Activated gamma-delta T cell treated with anti-CD3 and anti-CD28 coated beads, Interleukin-2, amount 50 U/mL, for 16 hours (primary cell): ENCODE results near the gene GOLGA6D.
"Not testable (repeated sequence)": the region's sequence is repeated elsewhere in the genome, so short reads cannot be mapped to it uniquely, and the experiment has no call there.

Source experiments
- DNase-seq: peaks from one replicate; pipeline ENCODE4 v3.0.0-alpha.2; 2020; ENCODE audit warnings: low read depth

Gene GOLGA6D

GRCh38 chr15:75278497-75278896 lies 4.1 kb upstream of the GOLGA6D start:
- DNase-seq = not testable (repeated sequence)

DNA sequence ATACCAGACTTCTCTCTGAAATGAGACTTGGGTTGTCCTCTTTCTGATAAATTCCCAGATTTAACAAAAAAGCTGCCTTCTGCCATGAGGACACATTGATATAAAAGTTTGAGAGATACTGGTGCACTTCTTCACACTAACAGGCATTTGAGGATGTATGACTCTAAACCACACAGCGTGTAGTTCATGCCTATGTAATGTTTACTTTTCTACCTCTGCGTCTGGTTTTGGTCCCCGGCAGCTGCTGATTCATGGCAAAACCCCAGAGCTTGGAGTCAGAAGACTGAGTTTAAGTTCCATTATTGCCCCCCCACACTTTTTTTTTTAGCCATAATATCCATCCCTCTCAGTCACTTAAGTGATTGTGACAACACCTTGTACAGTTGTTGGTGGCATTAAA lies 1.5 kb downstream of the GOLGA6D start:
- DNase-seq = not testable (repeated sequence)

DNA sequence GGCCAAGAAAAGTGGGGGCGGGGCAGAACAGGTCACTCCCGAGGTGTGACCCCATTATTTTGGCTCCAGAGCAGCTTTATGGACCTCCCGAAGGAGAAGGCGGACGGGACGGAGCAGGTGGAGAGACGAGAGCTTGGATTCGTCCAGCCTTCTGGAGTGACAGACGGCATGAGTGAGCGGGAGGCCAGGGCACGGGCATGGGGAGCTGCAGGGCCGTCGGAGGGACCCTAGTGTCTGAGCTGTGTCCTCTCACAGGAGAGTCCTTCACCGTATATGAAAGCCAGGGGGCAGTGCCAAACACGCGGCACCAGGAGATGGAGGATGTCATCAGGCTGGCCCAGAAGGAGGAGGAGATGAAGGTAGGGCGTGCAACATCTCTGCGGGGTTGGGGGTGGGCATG lies 11.0 kb downstream of the GOLGA6D start:
- not testable (repeated sequence) for DNase-seq

DNA sequence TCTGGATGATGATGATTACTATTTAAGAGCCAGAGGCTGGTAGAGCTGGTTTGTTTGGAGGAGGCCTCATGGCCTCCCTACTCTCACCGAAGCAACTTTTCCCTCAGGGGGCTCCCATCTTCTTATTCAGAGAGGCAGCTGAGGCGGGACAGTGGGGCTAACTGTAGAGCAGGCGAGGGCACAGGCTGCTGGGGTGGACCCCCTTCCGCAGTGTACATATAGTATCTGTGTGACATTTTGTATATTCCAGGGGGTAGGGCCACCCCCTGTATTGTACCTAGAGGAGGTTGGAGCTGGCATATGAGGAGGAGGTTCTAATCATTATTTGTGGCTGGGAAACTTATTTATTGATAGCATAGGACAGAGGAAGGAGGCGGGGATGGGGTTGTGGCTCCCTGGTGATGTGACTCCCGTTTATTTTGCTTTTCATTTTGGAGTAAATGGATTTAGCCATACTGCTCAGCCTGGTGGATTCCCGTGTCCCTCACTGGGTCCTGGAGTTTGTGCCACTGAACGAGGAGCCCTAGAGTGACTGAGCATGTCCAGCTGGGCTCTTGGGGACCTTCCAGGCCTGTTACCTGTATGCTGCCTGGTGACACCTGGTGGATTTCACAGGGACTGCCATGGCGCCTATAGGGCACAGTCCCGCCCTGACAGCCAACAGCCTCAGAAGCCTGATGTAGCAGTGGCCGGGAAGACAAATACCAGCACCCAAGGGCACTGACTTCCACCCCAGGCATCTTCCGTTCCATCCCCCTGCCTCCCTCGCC lies 16.1 kb downstream of the GOLGA6D start:
- not testable (repeated sequence) for DNase-seq

DNA sequence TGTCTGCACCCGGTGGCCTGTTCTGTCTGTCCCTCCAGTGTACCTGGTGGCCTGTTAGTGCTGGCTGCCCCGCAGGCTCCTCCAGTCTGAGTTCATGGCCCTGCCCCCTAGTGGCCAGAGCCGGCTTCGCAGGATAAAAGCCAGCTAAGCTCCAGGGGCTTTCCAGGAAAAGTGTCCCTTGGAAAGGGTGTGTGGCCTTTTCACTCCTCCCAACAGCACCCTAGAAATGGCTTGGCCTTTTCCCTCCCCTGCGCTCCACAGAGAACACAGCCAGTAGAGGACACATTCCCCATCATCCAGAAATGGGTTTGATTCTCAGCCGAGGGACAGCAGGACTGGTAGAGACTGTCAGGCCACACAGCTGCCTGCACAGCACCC lies 16.7 kb downstream of the GOLGA6D start:
- DNase-seq = peak; percentile 41

- not testable (repeated sequence) for DNase-seq
These were observed 17.4 kb downstream of the GOLGA6D start for GRCh38 chr15:75300026-75300425.

DNA sequence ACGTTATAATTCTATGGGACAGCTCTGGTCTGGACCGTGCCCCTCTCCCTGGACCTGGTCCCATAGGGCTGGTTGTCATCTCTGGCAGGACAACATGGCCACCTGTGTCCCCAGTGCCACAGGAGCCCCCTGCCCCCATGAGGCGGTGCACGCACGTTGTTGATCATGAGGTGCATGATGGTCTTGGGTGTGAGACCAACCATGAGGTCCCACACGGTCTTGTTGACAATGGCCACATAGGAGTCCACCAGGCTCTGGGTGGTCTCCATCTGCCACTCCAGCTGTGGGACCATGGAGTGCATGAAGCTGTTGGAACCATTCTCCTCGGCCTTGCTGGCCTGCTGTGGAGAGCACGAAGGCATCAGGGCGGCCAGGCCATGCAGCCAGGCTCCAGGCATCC lies 19.7 kb downstream of the GOLGA6D start:
- DNase-seq = no peak

DNA sequence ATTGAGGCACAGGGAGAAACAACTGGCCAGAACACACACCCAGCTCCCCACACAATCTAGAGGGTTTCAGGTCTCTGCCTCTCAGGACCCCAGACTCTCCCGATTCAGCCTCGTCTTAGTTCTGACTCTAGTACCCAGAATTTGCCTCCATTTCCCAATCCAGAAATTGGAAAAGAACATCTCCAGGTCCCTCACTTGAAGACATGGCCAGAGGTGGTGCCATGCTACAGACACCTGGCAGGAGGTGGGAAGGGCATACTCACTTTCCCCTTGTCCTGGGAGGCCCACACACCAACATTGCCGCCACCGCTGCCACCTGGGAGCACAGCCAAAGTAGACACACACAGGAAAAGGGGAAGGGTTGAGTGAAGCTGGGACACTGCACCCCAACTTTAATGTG lies 20.1 kb downstream of the GOLGA6D start:
- not testable (repeated sequence) for DNase-seq

DNA sequence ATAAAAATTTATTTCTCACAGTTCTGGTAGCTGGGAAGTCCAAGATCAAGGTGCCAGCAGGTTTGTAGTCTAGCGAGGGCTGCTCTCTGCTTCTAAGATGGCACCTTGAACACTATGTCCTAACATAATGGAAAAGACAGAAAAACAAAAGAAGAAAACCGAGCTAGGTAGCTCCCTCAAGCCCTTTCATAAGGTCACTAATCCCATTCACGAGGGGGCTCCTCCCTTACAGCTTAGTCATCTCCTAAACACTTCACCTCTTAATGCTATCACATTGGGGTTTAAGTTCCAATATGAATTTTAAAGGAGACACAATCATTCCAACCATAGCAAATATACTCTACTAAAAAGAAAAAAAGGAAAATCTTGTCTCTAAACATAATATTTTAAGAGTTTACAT lies 23.6 kb downstream of the GOLGA6D start:
- no peak for DNase-seq

DNA sequence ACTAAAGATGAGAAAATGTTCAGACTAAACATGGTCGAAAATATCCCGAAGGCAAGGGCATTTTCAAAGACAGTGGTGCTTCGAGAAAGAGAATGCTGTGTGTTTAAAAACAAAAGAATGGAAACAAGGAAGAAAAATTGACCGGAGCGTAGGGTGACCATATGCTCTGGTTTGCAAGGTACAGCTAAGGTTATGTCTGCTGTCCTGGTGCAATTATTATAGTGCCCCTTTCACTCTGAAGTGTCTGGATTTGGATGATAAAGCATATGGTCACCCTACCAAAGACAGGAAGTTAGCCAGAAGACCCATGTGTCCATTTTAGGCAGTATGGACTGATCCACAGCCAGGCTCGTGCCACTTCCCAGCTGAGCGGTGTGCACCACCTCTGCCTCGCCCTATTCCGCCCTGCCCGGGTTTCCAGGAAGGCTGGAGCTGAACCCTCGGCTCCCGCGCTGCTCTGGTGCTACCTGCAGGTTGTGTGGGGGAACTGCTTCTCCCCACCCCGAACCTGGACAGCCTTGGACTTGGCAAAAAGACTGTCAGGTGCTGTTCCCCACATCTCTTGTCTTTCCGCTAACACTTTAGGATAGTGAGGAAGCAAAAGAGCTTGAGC lies 25.2 kb downstream of the GOLGA6D start:
- DNase-seq = no peak

- no peak for DNase-seq
These were observed 27.1 kb downstream of the GOLGA6D start for GRCh38 chr15:75309711-75310110.

DNA sequence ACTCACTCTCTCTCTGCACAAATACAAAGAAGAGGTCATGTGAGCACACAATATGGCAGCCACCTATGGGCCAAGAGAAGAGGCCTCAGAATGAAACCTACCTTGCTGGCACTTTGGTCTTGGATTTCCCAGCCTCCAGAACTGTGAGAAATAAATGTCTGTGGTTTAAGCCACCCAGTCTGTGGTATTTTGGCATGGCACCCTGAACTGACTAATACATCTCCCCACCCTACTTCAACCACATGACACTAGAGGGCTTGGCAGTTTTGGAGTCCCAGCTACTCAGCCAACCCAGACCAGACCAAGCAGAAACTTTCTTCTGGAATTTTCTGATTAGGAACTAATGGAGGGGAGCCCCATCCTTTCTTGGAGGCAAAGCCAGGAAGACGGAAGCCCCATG lies 29.9 kb downstream of the GOLGA6D start:
- not testable (repeated sequence) for DNase-seq

DNA sequence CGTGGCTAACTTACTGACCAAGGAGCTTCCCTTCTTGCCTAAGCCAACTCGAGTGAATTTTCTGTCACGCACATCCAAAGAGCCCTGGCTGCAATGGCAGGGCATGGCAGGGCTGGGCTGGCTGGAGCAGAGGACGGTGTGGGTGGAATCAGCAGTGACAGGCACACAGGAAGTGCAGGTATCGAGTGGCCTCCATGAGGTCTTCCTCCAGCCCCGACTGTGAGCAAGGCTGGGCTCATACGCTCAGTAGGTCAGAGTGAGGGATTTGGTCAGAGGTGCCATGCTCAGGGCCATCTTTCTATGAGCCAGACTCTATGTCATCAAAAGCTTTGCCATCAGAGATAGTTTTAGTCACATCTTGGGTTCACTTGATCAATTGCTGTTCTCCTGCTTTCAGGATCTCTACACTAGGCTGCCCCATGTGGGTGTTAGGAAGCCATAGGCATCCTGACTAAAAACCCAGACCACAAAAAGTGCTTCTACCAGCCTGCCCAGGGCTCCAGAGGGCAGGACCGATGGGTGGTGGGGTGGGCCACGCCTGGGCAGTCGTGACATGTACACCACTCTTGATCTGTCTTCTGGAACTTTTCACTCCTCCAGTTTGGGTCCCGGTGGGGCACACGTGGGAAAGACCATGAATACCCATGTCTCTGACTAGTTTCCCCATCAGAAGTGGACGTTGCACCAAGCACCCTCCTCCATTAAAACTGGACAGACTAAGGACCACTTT lies 30.6 kb downstream of the GOLGA6D start:
- DNase-seq = no peak

GRCh38 chr15:75314552-75315290 lies 32.1 kb downstream of the GOLGA6D start:
- no peak for DNase-seq

DNA sequence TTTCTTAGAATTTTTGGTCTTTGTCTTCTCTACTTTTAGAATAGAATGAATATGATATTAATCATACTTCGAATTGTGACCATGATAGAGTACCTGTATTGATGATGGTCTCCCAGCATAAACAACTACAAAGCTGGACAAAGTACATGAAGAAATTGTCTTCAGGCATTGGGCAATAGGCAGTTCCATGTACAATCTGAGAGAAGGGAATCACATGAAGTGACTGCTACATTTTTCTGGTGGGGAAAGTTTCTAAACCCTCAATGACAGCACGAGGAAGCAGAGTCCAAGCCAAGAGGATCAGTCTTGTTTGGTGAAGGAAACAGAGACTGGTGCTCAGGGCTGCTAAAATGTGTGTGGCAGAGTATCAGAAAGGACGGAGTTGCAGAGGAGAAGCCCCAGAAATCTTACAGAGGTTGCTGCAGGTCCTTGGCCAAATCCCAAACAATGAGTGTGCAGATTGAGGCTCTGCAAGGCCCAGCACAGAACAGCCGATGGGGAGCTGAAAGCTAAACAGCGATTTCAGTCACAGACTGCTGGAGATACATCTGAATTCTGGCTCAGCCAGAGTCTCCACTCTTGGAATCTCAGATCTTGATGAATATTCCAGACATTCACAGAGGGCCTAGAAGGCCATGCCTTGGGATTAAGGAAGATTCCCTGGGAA lies 36.7 kb downstream of the GOLGA6D start:
- DNase-seq = not testable (repeated sequence)

DNA sequence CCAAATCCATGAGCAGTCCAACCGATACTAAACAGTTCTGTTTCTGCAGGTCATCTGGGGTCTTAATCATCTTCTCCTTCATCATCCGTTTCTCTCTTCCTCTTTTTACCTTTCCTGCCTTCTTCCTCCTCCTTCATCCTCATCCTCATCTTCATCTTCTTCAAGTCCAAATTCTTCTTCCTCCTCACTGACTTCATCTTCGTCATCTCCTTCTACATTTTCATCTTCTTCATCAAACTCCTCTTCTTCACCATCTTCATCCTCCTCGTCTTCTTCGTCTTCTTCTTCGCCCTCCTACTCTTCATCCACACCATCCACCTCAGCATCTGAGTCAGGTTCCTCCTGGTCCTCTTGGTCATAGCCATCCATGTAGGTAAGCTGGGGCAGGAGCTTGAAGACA lies 39.1 kb downstream of the GOLGA6D start:
- DNase-seq = no peak

DNA sequence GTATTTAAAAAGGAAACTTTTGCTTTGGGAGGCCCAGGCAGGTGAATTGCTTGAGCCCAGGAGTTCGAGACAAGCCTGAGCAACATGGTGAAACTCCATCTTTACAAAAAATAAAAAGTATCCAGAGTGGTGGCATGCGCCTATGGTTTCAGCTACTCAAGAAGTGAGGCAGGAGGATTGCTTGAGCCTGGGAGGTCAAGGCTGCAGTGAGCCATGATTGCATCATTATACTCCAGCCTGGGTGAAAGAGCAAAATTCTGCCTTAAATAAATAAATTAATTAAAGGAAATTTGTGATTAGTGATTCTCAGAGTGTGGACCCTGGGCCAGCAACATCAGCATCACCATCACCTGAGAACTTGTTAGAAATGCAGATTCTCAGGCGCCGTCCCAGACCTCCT lies 43.3 kb downstream of the GOLGA6D start:
- no peak for DNase-seq

DNA sequence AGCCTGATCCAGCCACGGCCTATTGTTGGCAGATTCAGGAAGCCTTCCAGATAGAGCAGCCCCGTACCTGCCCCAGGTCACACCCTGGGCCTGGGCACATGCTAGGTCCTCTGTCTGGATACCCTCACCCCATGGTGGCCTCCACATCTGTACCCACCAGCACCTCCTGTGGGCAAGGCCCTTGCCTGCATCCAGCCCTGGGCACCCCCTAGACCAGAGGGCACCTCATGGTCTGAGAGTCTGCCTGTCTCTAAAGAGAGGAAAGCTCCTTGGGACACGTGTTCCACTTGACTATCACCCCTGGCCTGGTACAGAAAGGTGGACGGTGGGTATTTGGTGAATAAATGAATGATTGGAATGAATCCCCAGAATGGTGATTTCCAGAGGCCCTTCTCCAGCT lies 44.4 kb downstream of the GOLGA6D start:
- no peak for DNase-seq

DNA sequence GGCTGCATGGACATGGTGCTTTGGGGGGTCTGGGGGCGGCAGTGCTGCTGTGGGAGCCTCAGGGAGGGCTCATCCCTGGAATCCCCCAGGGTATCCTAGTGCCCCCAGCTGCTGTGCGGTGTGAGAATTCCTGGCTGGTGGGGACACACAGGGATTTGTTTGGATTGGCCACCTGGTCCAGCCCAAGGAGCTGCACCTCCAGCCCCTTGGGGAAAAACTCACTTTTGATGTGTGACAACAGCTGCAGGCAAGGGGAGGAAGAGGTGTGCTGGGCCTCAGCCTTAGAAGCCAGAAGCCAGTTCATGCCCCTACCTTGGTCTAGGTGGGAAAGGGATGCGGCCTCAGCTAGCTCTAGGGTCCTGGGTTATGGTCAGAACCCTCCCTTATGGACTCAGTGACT lies 44.9 kb downstream of the GOLGA6D start:
- DNase-seq = no peak

DNA sequence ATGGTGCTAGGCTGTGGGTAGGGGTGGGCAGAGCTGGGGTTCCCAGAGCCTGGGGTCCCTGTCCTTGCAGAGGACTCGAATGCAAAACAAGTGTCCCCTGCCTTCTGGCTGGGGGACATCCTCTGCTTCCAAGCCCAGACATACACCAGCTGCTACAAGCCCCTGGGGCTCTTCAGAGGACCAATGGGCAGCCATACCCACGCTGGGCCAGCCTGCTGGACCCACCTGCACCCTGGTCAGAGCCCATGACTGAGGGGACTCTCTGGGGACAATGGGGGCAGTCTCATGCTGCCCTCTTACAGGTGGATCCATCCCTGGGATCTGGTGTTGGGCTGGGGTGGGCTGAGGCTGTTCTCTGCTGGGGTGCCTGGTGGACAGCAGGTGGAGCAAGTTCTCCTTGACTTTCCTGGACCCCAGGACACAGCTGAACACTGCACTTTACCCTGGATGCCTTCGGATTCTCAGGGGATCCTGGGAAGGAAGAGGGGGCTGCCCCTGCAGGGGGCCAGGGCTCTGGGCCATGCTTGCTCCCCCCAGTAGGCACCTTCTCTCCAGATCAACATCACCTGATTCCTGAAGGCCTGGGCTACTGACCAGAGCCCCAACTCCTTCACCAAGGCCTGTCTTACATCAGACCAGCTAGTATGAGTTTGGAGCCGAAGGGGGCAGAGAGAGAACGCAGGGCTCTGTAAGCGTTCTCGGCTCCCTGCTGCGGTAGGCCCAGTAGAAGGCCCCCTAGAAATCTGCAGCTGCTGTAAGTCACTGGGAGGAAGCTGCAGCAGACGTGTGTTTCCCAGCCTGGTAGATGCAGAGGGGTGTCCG lies 46.1 kb downstream of the GOLGA6D start:
- no peak for DNase-seq

DNA sequence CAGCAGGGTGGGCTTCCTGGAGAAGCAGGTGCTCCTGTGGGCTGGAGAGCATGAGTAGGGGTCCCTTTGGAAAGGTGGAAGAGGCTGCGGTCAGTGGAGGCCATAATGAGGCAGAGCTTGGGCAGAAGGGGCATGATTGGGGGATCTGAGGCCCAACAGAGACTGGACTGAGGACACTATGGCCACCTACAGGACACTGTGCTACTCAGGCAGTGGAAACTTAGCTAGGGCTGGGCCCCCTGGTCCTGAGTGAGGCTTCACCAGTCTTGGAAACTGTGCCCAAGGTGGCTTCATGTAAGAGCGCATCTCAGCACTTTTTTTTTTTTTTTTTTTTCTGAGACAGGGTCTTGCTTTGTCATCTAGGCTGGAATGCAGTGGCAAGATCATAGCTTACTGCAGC lies 46.9 kb downstream of the GOLGA6D start:
- no peak for DNase-seq
